ENCODE measurements around the gene MCM3. TPM values are rescaled to one million over a fixed set of nuclear protein-coding genes. Genes with fewer than 3 reads are reported as not detected.

The MCM3 gene
- polyA plus RNA-seq (ENCODE audit: insufficient read length in 10 of 10) = 10 to 100 TPM; 38.0 to 67.0 (median 44.9) TPM
- long read RNA-seq, donor 1, partial matches to known transcripts = 0 of 4 reads
- long read RNA-seq, donor 1, other reads (novel, unspliced or antisense) = 0 of 4 reads
- long read RNA-seq, donor 2, partial matches to known transcripts = 0 of 4 reads
- long read RNA-seq, donor 2, other reads (novel, unspliced or antisense) = 0 of 4 reads
- long read RNA-seq, donor 3 = 0 reads
- long read RNA-seq, donor 4, transcript MCM3-201 (17 exons, 3,083 nt) = major isoform, 5 of 5 reads
- long read RNA-seq, donor 4, partial matches to known transcripts = 0 of 5 reads
- long read RNA-seq, donor 4, other reads (novel, unspliced or antisense) = 0 of 5 reads
- long read RNA-seq, donor 5, partial matches to known transcripts = 0 of 3 reads
- long read RNA-seq, donor 5, other reads (novel, unspliced or antisense) = 0 of 3 reads
- long read RNA-seq, donor 6, partial matches to known transcripts = 15 of 19 reads
- long read RNA-seq, donor 6, other reads (novel, unspliced or antisense) = 0 of 19 reads
- long read RNA-seq, donor 7, partial matches to known transcripts = 0 of 2 reads
- long read RNA-seq, donor 7, other reads (novel, unspliced or antisense) = 0 of 2 reads
- long read RNA-seq, donor 8, transcript MCM3-201 (17 exons, 3,083 nt) = major isoform, 6 of 6 reads
- long read RNA-seq, donor 8, partial matches to known transcripts = 0 of 6 reads
- long read RNA-seq, donor 8, other reads (novel, unspliced or antisense) = 0 of 6 reads
- long read RNA-seq, donor 9, partial matches to known transcripts = 0 of 1 reads
- long read RNA-seq, donor 9, other reads (novel, unspliced or antisense) = 0 of 1 reads

- DNase-seq = peak; percentile 99 to 100 (median 99)
Measured at GRCh38 chr6:52284460-52285176, at the start of gene MCM3. Gene MCM3, minus strand, starts transcription at chr6:52284742. Its CDS starts 68 bp downstream, at chr6:52284674.

GRCh38 chr6:52333840-52334200 lies 49.3 kb upstream of the MCM3 start:
- DNase-seq = no peak

- no peak for DNase-seq
Measured at GRCh38 chr6:52331793-52332457, 47.4 kb upstream of the MCM3 start.

- no peak for DNase-seq
Measured at GRCh38 chr6:52330470-52330869, 45.9 kb upstream of the MCM3 start.

- DNase-seq = no peak
Measured at GRCh38 chr6:52328729-52329128, 44.2 kb upstream of the MCM3 start.

GRCh38 chr6:52328303-52328662 lies 43.7 kb upstream of the MCM3 start:
- DNase-seq = no peak

- no peak for DNase-seq
Measured at GRCh38 chr6:52326540-52327364, 42.2 kb upstream of the MCM3 start.

GRCh38 chr6:52325695-52326471 lies 41.3 kb upstream of the MCM3 start:
- no peak for DNase-seq

GRCh38 chr6:52324189-52324588 lies 39.6 kb upstream of the MCM3 start:
- DNase-seq = no peak

GRCh38 chr6:52317841-52318581 lies 33.5 kb upstream of the MCM3 start:
- DNase-seq = no peak

GRCh38 chr6:52317211-52317610 lies 32.7 kb upstream of the MCM3 start:
- DNase-seq = no peak

- DNase-seq = no peak
Measured at GRCh38 chr6:52314752-52315151, 30.2 kb upstream of the MCM3 start.

- DNase-seq = no peak
Measured at GRCh38 chr6:52312461-52312860, 27.9 kb upstream of the MCM3 start.

GRCh38 chr6:52310932-52311331 lies 26.4 kb upstream of the MCM3 start:
- no peak for DNase-seq

- peak in 1 of 3 donors; percentile 36 for DNase-seq
Measured at GRCh38 chr6:52307900-52308372, 23.4 kb upstream of the MCM3 start.

GRCh38 chr6:52306972-52307870 lies 22.7 kb upstream of the MCM3 start:
- no peak for DNase-seq

GRCh38 chr6:52305948-52306767 lies 21.6 kb upstream of the MCM3 start:
- DNase-seq = peak in 1 of 3 donors; percentile 35

Measured in muscle of back (tissue), 13 donors.